ENCODE results near the gene PI4KA. TPM values are rescaled to one million over a fixed set of nuclear protein-coding genes. Genes with fewer than 3 reads are reported as not detected.
"Not testable (repeated sequence)": the region's sequence is repeated elsewhere in the genome, so short reads cannot be mapped to it uniquely, and the experiment has no call there.

PI4KA gene
- total and polyA plus RNA-seq, 2 donors from 2014 or later, result 37.3 to 92.8 TPM

DNA sequence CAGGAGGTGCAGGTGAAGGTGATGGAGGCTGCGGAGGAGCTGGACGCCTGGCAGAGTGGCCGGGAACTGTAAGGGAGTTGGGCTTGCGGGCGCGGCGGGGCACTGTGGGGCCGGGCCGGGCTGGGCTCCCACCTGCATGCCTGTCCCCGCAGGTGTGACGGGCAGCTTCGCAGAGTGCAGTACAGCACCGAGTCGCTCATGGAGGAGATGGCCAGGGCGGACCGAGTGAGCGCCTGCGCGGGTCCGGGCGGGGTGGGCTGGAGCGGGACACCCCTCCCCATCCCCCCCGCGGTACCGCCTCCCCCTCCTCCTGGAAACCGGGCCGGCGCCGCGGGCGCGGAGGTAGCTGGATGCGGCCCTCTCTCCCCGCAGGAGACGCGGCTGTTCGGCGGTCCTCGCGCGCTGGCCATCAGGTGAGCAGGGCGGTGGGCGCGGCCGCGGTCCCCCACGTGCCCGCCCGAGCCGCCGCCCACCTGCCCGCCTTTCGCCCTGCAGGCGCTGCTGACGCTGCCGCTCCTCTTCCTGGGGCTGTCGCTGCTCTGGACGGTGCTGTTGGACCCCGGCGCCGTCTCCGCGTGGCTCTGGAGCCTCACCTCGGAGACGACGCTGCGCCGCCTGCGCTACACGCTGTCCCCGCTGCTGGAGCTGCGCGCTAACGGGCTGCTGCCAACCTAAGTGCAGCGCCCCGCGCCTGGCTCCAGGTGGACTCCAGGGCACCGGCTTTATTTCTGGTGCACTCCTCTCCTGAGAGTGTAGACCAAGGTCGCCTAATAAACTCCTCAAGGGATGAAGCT is 154.6 kb downstream of the PI4KA start:
- H3K27ac ChIP-seq (ENCODE audit: low read depth in 2 of 2, low read length in 2 of 2); H3K4me3 ChIP-seq (ENCODE audit: low read length in 3 of 3); H3K4me1 ChIP-seq (ENCODE audit: control insufficient read depth in 2 of 3, insufficient read depth in 2 of 3, low read depth in 1 of 3, low read length in 3 of 3); intact Hi-C loops (cut with DNase I); H3K9ac ChIP-seq (ENCODE audit: low read length in 3 of 3); H3K27me3 ChIP-seq (ENCODE audit: control insufficient read depth, insufficient read depth, low read length); H3K9me3 ChIP-seq (ENCODE audit: control insufficient read depth in 2 of 3, insufficient read depth in 1 of 3, low read length in 3 of 3); FAIRE-seq; H3K36me3 ChIP-seq (ENCODE audit: control insufficient read depth in 2 of 3, insufficient read depth in 3 of 3, low read length in 3 of 3): not testable (repeated sequence)
- peak; percentile 14 to 78 (median 26) for DNase-seq

DNA sequence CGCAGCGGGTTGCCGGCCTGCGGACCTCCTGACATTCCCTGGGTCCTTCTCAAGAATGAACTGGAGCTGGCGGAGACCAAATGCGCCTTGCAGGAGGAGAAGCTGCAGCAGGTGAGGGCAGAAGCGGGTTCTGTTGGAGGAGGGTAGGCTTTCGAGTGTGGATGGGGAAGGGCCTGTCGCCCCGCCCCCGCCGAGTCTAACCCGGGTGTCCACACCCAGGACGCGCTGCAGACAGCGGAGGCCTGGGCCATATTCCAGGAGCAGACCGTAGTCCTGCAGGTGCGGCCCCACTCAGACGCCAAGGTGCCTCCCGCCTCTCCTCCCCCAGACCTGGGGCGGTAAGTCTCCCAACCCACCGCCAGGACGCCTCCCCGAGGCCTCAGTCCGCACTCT is 155.2 kb downstream of the PI4KA start:
- H3K9me3 ChIP-seq (ENCODE audit: control insufficient read depth in 2 of 3, insufficient read depth in 1 of 3, low read length in 3 of 3); H3K4me1 ChIP-seq (ENCODE audit: control insufficient read depth in 2 of 3, insufficient read depth in 2 of 3, low read depth in 1 of 3, low read length in 3 of 3); intact Hi-C loops (cut with DNase I); H3K27me3 ChIP-seq (ENCODE audit: control insufficient read depth, insufficient read depth, low read length); H3K9ac ChIP-seq (ENCODE audit: low read length in 3 of 3); H3K36me3 ChIP-seq (ENCODE audit: control insufficient read depth in 2 of 3, insufficient read depth in 3 of 3, low read length in 3 of 3); FAIRE-seq; H3K27ac ChIP-seq (ENCODE audit: low read depth in 2 of 2, low read length in 2 of 2); H3K4me3 ChIP-seq (ENCODE audit: low read length in 3 of 3): not testable (repeated sequence)
- peak in 1 of 5 donors; percentile 89 for DNase-seq

DNA sequence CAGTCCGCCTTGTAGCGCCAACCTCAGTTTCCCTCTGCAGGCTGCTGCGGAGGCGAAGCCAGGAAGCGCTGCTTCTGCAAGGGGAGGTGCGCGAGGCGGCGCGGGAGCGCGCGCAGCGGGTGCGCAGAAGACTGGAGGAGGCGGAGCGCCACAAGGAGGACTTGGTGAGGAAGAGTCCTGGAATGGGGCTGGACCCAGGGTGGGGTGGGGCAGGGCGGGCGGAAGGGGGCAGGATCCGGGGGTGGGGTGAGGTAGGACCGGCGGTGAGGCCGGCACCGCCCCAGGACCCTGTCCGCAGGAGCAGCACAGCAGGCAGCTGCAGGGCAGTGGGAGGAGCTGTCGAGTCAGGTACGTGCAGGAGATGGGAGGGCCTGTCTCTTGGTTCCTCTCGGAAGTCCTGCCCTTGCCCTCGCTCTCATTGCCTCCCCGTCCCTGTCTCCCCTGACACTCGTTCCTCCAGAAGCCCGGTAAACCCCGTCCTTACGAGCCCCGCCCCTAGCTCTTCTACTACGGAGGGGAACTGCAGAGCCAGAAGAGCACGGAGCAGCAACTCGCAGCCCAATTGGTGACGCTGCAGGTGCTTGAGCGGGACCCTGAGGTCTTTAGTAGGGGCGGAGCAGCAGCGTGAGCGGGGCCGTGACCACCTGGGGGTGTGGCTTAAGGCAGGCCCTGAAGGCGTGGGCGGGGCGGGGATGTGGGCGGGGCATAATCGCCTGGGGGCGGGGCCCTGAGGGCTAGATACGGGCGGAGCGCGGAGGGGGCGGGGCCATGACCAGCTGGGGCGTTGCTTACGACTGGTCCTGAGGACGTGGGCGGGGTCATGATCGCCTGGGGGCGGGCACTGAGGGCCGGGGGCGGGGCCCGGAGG is 155.8 kb downstream of the PI4KA start:
- H3K4me1 ChIP-seq (ENCODE audit: control insufficient read depth in 2 of 3, insufficient read depth in 2 of 3, low read depth in 1 of 3, low read length in 3 of 3); intact Hi-C loops (cut with DNase I); H3K27me3 ChIP-seq (ENCODE audit: control insufficient read depth, insufficient read depth, low read length); H3K36me3 ChIP-seq (ENCODE audit: control insufficient read depth in 2 of 3, insufficient read depth in 3 of 3, low read length in 3 of 3); H3K9me3 ChIP-seq (ENCODE audit: control insufficient read depth in 2 of 3, insufficient read depth in 1 of 3, low read length in 3 of 3); FAIRE-seq: not testable (repeated sequence)
- Histone ChIP-seq H3K9ac (ENCODE audit: low read length in 3 of 3) (peak overlapping the region in 1 of 3 donors; percentile 20), H3K27ac (ENCODE audit: low read depth in 2 of 2, low read length in 2 of 2) (peak overlapping the region; percentile 63 to 77), H3K4me3 (ENCODE audit: low read length in 3 of 3) (peak overlapping the region; percentile 66 to 70 (median 66))
- DNase-seq, result peak; percentile 95 to 99 (median 98)

DNA sequence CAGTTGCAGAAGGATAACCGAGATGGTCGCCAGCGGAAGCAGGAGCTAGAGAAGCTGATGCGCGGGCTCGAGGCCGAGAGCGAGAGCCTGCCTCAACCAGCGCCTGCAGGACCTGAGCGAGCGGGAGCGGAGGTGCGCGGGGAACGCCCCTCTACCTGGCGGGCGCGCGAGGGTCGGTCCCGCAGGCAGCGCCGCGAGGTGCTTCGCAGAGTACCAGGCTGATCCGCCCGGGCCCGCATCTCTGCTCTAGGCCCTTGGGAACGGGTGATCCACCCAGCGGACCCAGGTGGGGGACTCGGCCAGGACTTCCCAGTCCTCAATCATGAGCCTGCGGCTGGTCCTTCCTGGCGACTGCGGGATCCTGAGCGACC is 156.5 kb downstream of the PI4KA start:
- H3K4me3 ChIP-seq (ENCODE audit: low read length in 3 of 3), result peak overlapping the region; percentile 33 to 66 (median 39)
- H3K9ac ChIP-seq (ENCODE audit: low read length in 3 of 3); DNase-seq; H3K27me3 ChIP-seq (ENCODE audit: control insufficient read depth, insufficient read depth, low read length); H3K36me3 ChIP-seq (ENCODE audit: control insufficient read depth in 2 of 3, insufficient read depth in 3 of 3, low read length in 3 of 3); H3K27ac ChIP-seq (ENCODE audit: low read depth in 2 of 2, low read length in 2 of 2); FAIRE-seq; H3K4me1 ChIP-seq (ENCODE audit: control insufficient read depth in 2 of 3, insufficient read depth in 2 of 3, low read depth in 1 of 3, low read length in 3 of 3); H3K9me3 ChIP-seq (ENCODE audit: control insufficient read depth in 2 of 3, insufficient read depth in 1 of 3, low read length in 3 of 3); intact Hi-C loops (cut with DNase I): not testable (repeated sequence)

DNA sequence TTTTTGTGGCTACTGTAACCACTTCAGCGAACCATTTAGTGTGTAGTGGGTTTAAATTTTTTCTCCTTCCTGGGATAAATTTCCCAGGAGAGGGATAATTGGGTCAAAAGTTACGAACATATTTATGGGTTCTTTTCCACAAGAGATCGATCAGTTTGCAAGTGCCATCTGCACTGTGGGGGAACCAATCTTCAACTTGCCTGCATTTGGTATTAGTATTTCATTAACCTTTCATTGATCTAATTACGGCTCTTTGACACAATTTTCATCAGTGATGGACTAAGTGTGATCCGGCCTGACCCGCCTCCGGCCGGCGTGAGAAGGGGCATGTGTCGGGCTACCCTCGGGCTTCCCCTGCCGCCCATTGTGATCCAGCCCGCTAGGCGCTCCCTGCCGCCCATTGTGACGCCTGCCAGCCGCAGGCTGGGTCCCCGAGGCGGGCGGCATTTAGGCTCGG is 156.9 kb downstream of the PI4KA start:
- not testable (repeated sequence) for H3K9ac ChIP-seq (ENCODE audit: low read length in 3 of 3); FAIRE-seq

DNA sequence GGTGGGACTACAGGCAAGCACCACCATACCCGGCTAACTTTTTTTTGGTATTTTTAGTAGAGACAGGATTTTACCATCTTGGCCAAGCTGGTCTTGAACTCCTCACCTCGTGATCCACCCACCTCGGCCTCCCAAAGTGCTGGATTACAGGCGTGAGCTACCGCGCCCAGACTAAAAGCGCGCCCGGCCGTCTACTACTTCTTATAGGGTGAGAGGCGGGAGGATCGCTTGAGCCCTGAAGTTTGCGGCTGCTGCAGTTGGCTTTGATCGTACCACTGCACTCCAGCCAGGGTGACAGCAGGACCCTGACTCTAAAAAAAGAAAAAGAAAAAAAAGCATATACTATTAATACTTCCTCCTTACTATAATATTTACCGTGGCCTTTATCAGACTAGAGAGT is 158.3 kb downstream of the PI4KA start:
- H3K9ac ChIP-seq (ENCODE audit: low read length in 3 of 3); H3K4me1 ChIP-seq (ENCODE audit: control insufficient read depth in 2 of 3, insufficient read depth in 2 of 3, low read depth in 1 of 3, low read length in 3 of 3); H3K4me3 ChIP-seq (ENCODE audit: low read length in 3 of 3); H3K36me3 ChIP-seq (ENCODE audit: control insufficient read depth in 2 of 3, insufficient read depth in 3 of 3, low read length in 3 of 3); H3K9me3 ChIP-seq (ENCODE audit: control insufficient read depth in 2 of 3, insufficient read depth in 1 of 3, low read length in 3 of 3); H3K27ac ChIP-seq (ENCODE audit: low read depth in 2 of 2, low read length in 2 of 2); H3K27me3 ChIP-seq (ENCODE audit: control insufficient read depth, insufficient read depth, low read length); FAIRE-seq; intact Hi-C loops (cut with DNase I); DNase-seq: not testable (repeated sequence)

More for the DNA sequence above, 156.9 kb downstream of the PI4KA start:
- intact Hi-C loops (cut with DNase I); H3K27me3 ChIP-seq (ENCODE audit: control insufficient read depth, insufficient read depth, low read length); H3K27ac ChIP-seq (ENCODE audit: low read depth in 2 of 2, low read length in 2 of 2); H3K9me3 ChIP-seq (ENCODE audit: control insufficient read depth in 2 of 3, insufficient read depth in 1 of 3, low read length in 3 of 3); H3K4me1 ChIP-seq (ENCODE audit: control insufficient read depth in 2 of 3, insufficient read depth in 2 of 3, low read depth in 1 of 3, low read length in 3 of 3); H3K4me3 ChIP-seq (ENCODE audit: low read length in 3 of 3); H3K36me3 ChIP-seq (ENCODE audit: control insufficient read depth in 2 of 3, insufficient read depth in 3 of 3, low read length in 3 of 3): not testable (repeated sequence)
- DNase-seq, result peak in 1 of 5 donors; percentile 52

DNA sequence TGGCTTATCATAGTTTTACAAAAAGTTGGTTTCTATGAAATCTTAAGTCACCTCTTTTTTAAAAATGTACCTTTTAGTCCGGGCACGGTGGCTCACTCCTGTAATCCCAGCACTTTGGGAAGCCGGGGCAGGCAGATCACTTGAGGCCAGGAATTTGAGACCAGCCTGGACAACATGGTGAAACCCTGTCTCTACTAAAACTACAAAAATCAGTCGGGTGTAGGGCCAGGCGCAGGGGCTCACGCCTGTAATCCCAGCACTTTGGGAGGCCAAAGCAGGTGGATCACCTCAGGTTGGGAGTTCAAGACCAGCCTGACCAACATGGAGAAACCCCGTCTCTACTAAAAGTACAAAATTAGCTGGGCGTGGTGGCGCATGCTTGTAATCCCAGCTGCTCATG is 158.8 kb downstream of the PI4KA start:
- H3K4me1 ChIP-seq (ENCODE audit: control insufficient read depth in 2 of 3, insufficient read depth in 2 of 3, low read depth in 1 of 3, low read length in 3 of 3); H3K4me3 ChIP-seq (ENCODE audit: low read length in 3 of 3); H3K27ac ChIP-seq (ENCODE audit: low read depth in 2 of 2, low read length in 2 of 2); H3K9ac ChIP-seq (ENCODE audit: low read length in 3 of 3); intact Hi-C loops (cut with DNase I); H3K27me3 ChIP-seq (ENCODE audit: control insufficient read depth, insufficient read depth, low read length); FAIRE-seq; H3K36me3 ChIP-seq (ENCODE audit: control insufficient read depth in 2 of 3, insufficient read depth in 3 of 3, low read length in 3 of 3); H3K9me3 ChIP-seq (ENCODE audit: control insufficient read depth in 2 of 3, insufficient read depth in 1 of 3, low read length in 3 of 3); DNase-seq: not testable (repeated sequence)
